ENCODE data around the gene YPEL3.
A peak's percentile ranks its signal among the peaks of the same experiment; 100 is the strongest.

Gene YPEL3

GRCh38 chr16:30068333-30068732 is 27.7 kb downstream of the YPEL3 start:
- DNase-seq: no peak

GRCh38 chr16:30067584-30067916 is 28.5 kb downstream of the YPEL3 start:
- DNase-seq: no peak

- no peak for DNase-seq
These were observed 29.0 kb downstream of the YPEL3 start for GRCh38 chr16:30066761-30067583.

- no peak for DNase-seq
These were observed 29.9 kb downstream of the YPEL3 start for GRCh38 chr16:30065943-30066760.

GRCh38 chr16:30065102-30065942 is 30.7 kb downstream of the YPEL3 start, which contains the start of gene ALDOA:
ALDOA (plus strand) TSS chr16:30065760; CDS start chr16:30066898, 1,138 bp downstream.
- DNase-seq: peak; percentile 97

- DNase-seq: no peak
These were observed 31.3 kb downstream of the YPEL3 start for GRCh38 chr16:30064729-30065101.

GRCh38 chr16:30063893-30064728 is 31.9 kb downstream of the YPEL3 start:
- DNase-seq: peak; percentile 72

- DNase-seq: no peak
These were observed 32.6 kb downstream of the YPEL3 start for GRCh38 chr16:30063278-30063892.

GRCh38 chr16:30060836-30061554 is 35.0 kb downstream of the YPEL3 start:
- DNase-seq: no peak

GRCh38 chr16:30060346-30060745 is 35.7 kb downstream of the YPEL3 start:
- DNase-seq: no peak

GRCh38 chr16:30054959-30055553 is 41.0 kb downstream of the YPEL3 start:
- no peak for DNase-seq

GRCh38 chr16:30054451-30054850 is 41.6 kb downstream of the YPEL3 start:
- no peak for DNase-seq

- DNase-seq: no peak
These were observed 42.5 kb downstream of the YPEL3 start for GRCh38 chr16:30053376-30054015.

GRCh38 chr16:30052671-30053372 is 43.2 kb downstream of the YPEL3 start:
- peak; percentile 81 for DNase-seq

- DNase-seq: no peak
These were observed 44.5 kb downstream of the YPEL3 start for GRCh38 chr16:30051518-30051917.

- DNase-seq: no peak
These were observed 46.1 kb downstream of the YPEL3 start for GRCh38 chr16:30049871-30050270.

- DNase-seq: no peak
These were observed 49.4 kb downstream of the YPEL3 start for GRCh38 chr16:30046588-30046987.

- DNase-seq: no peak
These were observed 49.8 kb downstream of the YPEL3 start for GRCh38 chr16:30046178-30046577.
